ENCODE measurements around the gene APBA3.

APBA3 gene

GRCh38 chr19:3720349-3720917 is 41.1 kb downstream of the APBA3 start:
- H3K27me3 ChIP-seq (replicated peaks) = peaks cover 15% of the 10 kb centered on the region
- in situ Hi-C loops (cut with HindIII; ENCODE audit: low pct_ligation_motif_present, low sequenced_read_pairs) = no loop called here
- TF ChIP-seq, protein P1, sequence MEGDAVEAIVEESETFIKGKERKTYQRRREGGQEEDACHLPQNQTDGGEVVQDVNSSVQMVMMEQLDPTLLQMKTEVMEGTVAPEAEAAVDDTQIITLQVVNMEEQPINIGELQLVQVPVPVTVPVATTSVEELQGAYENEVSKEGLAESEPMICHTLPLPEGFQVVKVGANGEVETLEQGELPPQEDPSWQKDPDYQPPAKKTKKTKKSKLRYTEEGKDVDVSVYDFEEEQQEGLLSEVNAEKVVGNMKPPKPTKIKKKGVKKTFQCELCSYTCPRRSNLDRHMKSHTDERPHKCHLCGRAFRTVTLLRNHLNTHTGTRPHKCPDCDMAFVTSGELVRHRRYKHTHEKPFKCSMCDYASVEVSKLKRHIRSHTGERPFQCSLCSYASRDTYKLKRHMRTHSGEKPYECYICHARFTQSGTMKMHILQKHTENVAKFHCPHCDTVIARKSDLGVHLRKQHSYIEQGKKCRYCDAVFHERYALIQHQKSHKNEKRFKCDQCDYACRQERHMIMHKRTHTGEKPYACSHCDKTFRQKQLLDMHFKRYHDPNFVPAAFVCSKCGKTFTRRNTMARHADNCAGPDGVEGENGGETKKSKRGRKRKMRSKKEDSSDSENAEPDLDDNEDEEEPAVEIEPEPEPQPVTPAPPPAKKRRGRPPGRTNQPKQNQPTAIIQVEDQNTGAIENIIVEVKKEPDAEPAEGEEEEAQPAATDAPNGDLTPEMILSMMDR (IDR thresholded peaks at IDR 0.05; ENCODE audit: low read depth, low read length, missing control alignments) = no peak
- no peak overlapping the region for H3K4me3 ChIP-seq (ENCODE audit: low read depth, low read length)
- no peak for DNase-seq
- H3K27ac ChIP-seq = no peak overlapping the region
- H3K36me3 ChIP-seq (replicated peaks) = no peaks in the 10 kb centered on the region

- no peak overlapping the region for H3K4me3 ChIP-seq (ENCODE audit: low read depth, low read length)
- in situ Hi-C loops (cut with HindIII; ENCODE audit: low pct_ligation_motif_present, low sequenced_read_pairs) = no loop called here
- H3K36me3 ChIP-seq (replicated peaks) = no peaks in the 10 kb centered on the region
- no peak for DNase-seq
- peaks cover 15% of the 10 kb centered on the region for H3K27me3 ChIP-seq (replicated peaks)
- TF ChIP-seq, protein P1 (IDR thresholded peaks at IDR 0.05; ENCODE audit: low read depth, low read length, missing control alignments) = no peak
- no peak overlapping the region for H3K27ac ChIP-seq
Observed at GRCh38 chr19:3719868-3720267, 41.6 kb downstream of the APBA3 start.

DNA sequence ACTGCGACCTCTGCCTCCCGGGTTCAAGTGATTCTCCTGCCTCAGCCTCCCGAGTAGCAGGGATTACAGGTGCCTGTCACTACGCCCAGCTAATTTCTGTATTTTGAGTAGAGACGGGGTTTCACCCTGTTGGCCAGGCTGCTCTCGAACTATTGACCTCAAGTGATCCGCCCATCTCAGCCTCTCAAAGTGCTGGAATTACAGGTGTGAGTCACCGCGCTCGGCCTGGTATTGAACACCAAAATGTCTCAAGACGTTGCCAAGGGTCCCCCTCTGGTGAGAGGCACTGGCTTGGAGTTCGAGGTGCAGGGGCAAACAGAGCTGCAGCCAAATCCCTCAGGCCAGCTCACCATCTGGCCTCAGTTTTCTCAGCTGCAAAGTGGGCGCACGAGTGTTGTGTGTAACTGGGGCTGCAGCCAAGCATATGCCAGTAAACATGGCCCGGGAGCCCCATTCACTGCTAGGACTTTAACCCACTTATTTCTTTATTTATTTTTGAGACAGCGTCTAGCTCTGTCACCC is 45.3 kb downstream of the APBA3 start:
- Histone ChIP-seq H3K4me3 (ENCODE audit: low read depth, low read length) (no peak overlapping the region), H3K27ac (no peak overlapping the region), H3K27me3 (replicated peaks) (no peaks in the 10 kb centered on the region), H3K36me3 (replicated peaks) (no peaks in the 10 kb centered on the region)
- in situ Hi-C loops (cut with HindIII; ENCODE audit: low pct_ligation_motif_present, low sequenced_read_pairs) = no loop called here
- TF ChIP-seq, protein P1 (IDR thresholded peaks at IDR 0.05; ENCODE audit: low read depth, low read length, missing control alignments) = no peak
- DNase-seq = no peak

DNA sequence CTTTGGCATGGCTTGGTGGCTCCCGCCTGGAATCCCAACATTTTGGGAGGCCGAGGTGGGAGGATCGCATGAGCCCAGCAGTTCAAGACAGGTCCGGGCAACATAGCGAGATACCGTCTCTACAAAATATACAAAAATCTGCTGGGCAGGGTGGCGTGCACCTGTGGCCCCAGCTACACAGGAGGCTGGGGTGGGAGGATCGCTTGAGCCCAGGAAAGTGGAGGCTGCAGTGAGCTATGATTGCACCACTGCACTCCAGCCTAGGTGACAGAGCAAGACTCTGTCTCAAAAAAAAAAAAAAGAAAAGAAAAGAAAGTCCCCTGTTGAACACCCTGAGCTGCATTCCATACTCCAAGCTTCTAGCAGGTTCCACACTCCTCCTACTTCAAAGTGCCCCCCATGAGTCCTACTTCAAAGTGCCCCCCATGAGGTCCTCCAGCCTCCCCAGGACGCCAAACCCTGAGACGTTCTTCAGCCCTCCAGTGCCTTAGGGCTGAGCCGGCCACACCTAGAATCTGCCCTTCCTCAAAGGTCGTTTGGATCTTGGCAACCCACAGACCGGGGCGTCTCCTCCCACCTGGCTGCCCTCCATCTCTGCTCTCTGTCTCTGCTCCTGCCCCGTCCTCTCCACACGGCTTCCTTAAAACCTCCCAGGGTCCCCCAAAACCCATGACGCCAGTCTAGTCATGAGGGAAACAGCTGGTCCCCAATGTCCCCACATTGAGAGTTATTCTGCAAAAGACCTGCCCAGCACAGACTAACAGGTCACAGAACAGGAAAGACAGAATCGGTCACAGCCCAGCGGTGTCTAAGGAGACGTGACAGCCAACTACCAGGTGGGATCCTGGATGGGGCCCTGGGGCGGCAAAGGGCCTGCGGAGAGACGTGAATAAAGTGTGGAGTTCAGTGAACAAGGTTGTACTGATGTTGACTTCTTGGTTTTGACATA is 48.6 kb downstream of the APBA3 start:
- no peak for DNase-seq
- H3K27ac ChIP-seq = no peak overlapping the region

GRCh38 chr19:3710265-3710812 is 51.2 kb downstream of the APBA3 start:
- no peak overlapping the region for H3K27ac ChIP-seq
- no peak overlapping the region for H3K4me3 ChIP-seq (ENCODE audit: low read depth, low read length)
- DNase-seq = peak; percentile 20
- in situ Hi-C loops (cut with HindIII; ENCODE audit: low pct_ligation_motif_present, low sequenced_read_pairs) = no loop called here
- TF ChIP-seq, protein P1 (IDR thresholded peaks at IDR 0.05; ENCODE audit: low read depth, low read length, missing control alignments) = no peak
- H3K36me3 ChIP-seq (replicated peaks) = no peaks in the 10 kb centered on the region
- H3K27me3 ChIP-seq (replicated peaks) = peaks cover 11% of the 10 kb centered on the region

More for the DNA sequence above, 48.6 kb downstream of the APBA3 start:
- no peaks in the 10 kb centered on the region for H3K36me3 ChIP-seq (replicated peaks)
- TF ChIP-seq, protein P1 (IDR thresholded peaks at IDR 0.05; ENCODE audit: low read depth, low read length, missing control alignments) = no peak
- H3K27me3 ChIP-seq (replicated peaks) = peaks cover 9% of the 10 kb centered on the region
- in situ Hi-C loops (cut with HindIII; ENCODE audit: low pct_ligation_motif_present, low sequenced_read_pairs) = no loop called here
- H3K4me3 ChIP-seq (ENCODE audit: low read depth, low read length) = no peak overlapping the region

All from brain microvascular endothelial cell (primary cell).